MG63 (cell line): Measurements from ENCODE around the gene PROSER1. TPM values are rescaled to one million over a fixed set of nuclear protein-coding genes. Genes with fewer than 3 reads are reported as not detected.

Experiments used
- DNase-seq: peaks from one replicate; pipeline ENCODE4 v3.0.0-alpha.2; 2020
- H3K27me3 ChIP-seq: fragments of 250-450 bp; sonication (Bioruptor Pico); 2 replicates; pipeline ENCODE4 v1.5.1; 2020; ENCODE audit warnings: mild to moderate bottlenecking, moderate library complexity
- H3K36me3 ChIP-seq: fragments of 250-450 bp; sonication (Bioruptor Pico); 2 replicates; pipeline ENCODE4 v1.5.1; 2020; ENCODE audit warnings: mild to moderate bottlenecking, moderate library complexity
- H3K4me3 ChIP-seq: fragments of 250-450 bp; sonication (Bioruptor Pico); 2 replicates; pipeline ENCODE4 v1.5.1; 2020; ENCODE audit warnings: mild to moderate bottlenecking, moderate library complexity
- H3K9me3 ChIP-seq: fragments of 250-450 bp; sonication (Bioruptor Pico); 2 replicates; pipeline ENCODE4 v1.5.1; 2020; ENCODE audit warnings: mild to moderate bottlenecking, moderate library complexity
- total RNA-seq: library from RNA; depleted of rRNA; stranded (reverse); fragments of >200 nt; shearing (Covaris generic); gene quantifications from 2 replicates; pipeline ENCODE4 v1.2.3, GENCODE V29; 2014; ENCODE audit warnings: low replicate concordance; rRNA removed

The PROSER1 gene
- total RNA-seq, 1 experiment from 2014 or later = 7.2 TPM

DNA sequence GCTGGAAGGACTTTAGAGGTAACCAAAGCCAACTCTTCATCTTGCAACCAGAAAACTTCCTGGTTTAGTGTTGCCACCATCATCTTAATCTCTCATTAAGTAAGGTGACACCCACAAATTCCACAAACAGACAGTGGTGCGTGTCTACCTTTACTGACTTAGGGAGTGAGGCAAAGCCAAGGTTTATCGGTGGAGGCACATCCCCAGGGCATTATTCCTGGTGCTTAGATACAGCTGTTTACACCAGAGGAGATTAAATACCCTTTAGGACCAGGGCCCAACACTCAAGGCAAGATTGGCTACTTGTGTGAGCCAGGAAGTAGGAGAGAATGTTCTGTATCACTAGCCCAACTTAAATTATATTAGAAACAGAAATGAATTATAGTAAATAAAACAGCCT lies 56.8 kb downstream of the PROSER1 start:
- DNase-seq = no peak
- Histone ChIP-seq H3K9me3 (peaks cover 5% of the 10 kb centered on the region; the same call in 1 of the 2 replicates), H3K36me3 (no peaks in the 10 kb centered on the region), H3K27me3 (0 out of 2 replicates have a peak, but pooled peaks cover 6% of the 10 kb centered on the region), H3K4me3 (no peak overlapping the region)

DNA sequence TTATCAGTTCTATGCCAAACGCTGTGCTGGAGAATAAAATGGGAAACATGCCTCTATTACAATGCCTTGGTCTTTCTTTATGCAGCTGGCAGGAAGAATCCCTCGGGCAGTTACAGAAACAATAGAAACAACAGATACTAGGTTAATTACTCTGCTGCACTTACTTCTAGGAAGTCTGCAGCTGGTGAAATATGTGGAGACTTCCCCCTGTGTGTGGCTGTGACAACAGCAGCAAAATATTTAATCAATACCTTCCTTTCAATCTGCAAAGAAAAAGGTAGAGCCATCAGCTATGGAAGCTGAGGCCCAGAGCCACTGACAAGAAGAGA lies 57.2 kb downstream of the PROSER1 start:
- Histone ChIP-seq H3K36me3 (no peaks in the 10 kb centered on the region), H3K9me3 (peaks cover 5% of the 10 kb centered on the region; the same call in 1 of the 2 replicates), H3K4me3 (no peak overlapping the region), H3K27me3 (0 out of 2 replicates have a peak, but pooled peaks cover 6% of the 10 kb centered on the region)
- no peak for DNase-seq

DNA sequence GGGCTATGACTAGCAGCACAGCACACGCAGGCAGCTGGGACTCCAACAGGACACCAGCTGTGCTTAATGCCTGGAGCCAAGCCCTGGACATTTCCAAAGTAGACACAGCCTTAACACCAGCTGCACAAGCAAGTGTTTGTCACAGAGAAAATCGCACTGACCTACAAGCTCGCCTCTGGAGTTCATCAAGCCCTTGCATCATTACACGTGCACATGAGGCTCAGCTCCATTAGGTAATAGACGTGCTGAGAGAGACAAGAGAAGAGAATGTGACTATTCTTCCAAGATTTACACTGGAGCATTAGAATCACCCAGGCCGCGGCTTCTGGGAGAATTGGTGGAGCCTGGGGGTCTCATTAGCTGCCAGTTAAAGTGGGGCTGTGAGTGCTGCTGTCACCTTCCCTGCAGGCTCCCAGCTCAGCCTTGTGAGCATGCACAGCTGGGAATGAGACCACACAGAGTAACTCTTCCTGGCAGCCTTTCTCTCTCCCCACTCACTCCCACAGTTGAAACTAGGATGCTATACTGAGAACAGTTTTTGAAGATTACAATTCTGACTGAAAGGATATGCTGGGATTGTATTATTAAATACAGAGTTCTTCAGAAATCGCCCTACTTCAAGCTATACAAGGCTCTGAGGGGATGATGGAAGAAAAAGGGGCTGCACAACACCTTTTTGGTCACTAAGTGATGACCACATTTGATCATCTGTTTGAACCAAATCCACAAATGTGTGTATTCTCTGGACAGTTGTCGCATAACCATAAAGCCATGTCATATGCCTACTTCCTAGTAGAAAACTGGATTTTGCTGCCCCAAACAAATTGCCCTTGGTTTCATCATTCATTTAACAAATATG lies 57.8 kb downstream of the PROSER1 start:
- peaks cover 5% of the 10 kb centered on the region; the same call in 1 of the 2 replicates for H3K9me3 ChIP-seq
- H3K4me3 ChIP-seq = no peak overlapping the region
- H3K36me3 ChIP-seq = no peaks in the 10 kb centered on the region
- DNase-seq = no peak
- H3K27me3 ChIP-seq = 0 out of 2 replicates have a peak, but pooled peaks cover 6% of the 10 kb centered on the region

DNA sequence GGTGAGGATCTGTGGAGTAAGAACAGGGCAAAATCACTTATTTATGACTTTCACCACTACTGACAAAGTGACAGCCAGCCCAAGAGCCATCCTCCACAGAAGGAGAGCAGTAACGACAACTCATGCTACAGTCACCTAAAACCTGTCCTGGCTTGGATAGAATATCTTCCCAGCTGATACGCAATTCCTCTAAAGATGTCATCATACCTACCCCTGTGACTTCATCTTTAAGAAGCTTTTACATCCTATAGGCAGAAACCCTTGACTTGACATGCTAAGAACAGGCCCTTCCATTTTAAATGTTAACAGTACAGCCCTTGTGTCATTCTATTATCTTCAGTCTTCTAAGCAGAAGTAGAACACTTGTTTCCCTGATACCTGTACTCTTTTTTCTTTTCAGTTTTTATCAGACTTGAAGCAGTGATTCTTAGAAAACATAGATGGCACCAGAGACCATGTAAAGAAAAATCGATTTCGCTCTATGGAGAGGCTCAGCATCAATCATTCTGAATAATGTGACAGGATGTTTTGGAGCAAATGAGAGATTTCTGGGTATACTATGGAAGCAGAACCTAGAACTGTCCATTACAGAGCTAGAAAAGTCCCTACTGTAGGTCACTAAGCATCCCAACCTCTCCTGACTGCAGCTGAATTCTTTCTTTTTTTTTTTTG lies 67.4 kb downstream of the PROSER1 start:
- no peaks in the 10 kb centered on the region for H3K36me3 ChIP-seq
- no peak for DNase-seq
- H3K27me3 ChIP-seq = peaks cover 3% of the 10 kb centered on the region; the same call in 1 of the 2 replicates
- no peak overlapping the region for H3K4me3 ChIP-seq
- H3K9me3 ChIP-seq = no peaks in the 10 kb centered on the region

DNA sequence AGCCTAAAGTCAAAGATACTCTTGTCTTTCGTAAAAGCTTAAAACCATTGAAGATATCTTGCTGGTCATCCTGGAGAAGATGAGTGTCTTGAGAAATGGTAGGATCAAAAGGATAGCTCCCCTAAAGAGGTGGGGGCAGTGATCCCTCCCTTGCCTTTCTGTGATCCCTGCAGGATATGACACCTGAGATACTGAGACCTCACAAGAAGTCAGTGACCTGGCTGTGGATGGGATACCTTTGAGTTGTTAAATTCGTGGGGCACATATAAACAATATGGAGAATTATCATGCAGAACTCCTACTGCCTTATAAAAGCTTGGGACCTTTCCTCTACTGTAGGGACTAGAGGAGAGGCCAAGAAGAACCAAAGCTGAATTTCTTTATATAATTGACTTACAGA lies 68.7 kb downstream of the PROSER1 start:
- Histone ChIP-seq H3K4me3 (no peak overlapping the region), H3K36me3 (no peaks in the 10 kb centered on the region)
- DNase-seq = no peak

DNA sequence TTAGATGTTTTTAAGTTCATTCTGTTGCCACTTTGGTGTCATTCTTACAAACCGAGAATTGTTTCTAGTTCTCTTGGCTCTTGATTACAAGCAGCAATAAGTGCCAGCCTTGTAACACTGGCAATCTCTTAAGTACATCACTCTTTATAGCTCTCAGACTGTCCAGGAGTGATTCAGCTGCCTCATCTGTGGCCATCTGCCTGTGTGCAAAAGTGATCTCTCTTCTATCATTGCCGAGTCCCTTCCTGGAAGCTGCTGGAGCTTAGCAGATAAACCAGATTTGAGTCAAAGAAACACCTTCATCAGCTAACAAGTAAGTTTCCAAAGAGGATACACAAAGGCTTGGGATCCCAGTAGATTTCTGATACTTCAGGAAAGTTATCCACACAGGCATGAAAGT lies 70.4 kb downstream of the PROSER1 start:
- H3K9me3 ChIP-seq = no peaks in the 10 kb centered on the region
- no peak for DNase-seq
- H3K4me3 ChIP-seq = no peak overlapping the region
- peaks cover 3% of the 10 kb centered on the region; the same call in 1 of the 2 replicates for H3K27me3 ChIP-seq
- no peaks in the 10 kb centered on the region for H3K36me3 ChIP-seq

More for the DNA sequence above, 68.7 kb downstream of the PROSER1 start:
- peaks cover 3% of the 10 kb centered on the region; the same call in 1 of the 2 replicates for H3K27me3 ChIP-seq
- H3K9me3 ChIP-seq = no peaks in the 10 kb centered on the region

DNA sequence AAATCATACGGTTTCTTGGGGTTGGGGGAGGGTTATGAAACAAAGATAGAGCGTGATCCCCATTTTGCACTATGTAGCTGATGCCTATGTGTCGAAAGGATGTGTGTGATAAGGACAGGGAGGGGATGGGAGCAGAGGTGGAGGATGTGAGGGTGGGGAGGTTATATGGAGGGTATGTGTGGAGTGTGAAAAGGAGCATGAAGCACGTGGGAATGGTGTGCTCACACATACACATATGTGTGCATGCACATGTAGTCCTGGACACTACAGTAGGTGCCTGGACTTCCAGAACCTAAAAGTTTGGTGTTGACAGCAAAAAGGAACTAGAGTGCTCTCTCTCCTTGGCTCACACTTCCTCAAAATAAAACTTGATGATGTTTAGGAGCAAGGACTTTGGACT lies 72.6 kb downstream of the PROSER1 start:
- peaks cover 2% of the 10 kb centered on the region; the same call in 1 of the 2 replicates for H3K9me3 ChIP-seq
- no peaks in the 10 kb centered on the region for H3K36me3 ChIP-seq
- no peak for DNase-seq
- H3K27me3 ChIP-seq = peaks cover 3% of the 10 kb centered on the region; the same call in 1 of the 2 replicates
- H3K4me3 ChIP-seq = no peak overlapping the region

DNA sequence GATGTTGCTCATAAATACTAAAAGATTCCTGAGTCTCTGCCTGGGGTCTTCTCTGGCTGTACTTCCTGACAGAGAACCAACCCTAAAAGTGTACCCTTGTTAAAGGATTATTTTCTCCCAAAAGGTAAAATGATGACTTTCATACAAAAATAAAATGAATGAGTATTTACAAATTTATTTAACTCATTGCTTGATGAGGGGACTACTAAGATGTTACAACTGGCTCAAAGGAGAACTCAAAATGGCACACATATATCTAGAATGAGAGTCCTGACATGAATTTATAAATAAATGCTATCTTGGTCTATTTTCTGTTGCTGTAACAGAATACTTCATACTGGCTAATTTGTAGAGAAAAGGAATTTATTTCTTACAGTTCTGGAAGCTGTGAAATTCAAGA lies 77.7 kb downstream of the PROSER1 start:
- Histone ChIP-seq H3K9me3 (peaks cover 2% of the 10 kb centered on the region; the same call in 1 of the 2 replicates), H3K36me3 (no peaks in the 10 kb centered on the region), H3K27me3 (no peaks in the 10 kb centered on the region), H3K4me3 (no peak overlapping the region)
- DNase-seq = no peak

Other genes starting within 250 kb of the PROSER1 start
- gene STOML3, start 47.3 kb downstream of the PROSER1 start, total RNA-seq = not detected in 2 replicates
- 3.8 and 6.6 TPM in 2 replicates for gene NHLRC3, start 367 bp upstream of the PROSER1 start, total RNA-seq